Fibroblast of gingiva (primary cell): ENCODE results near the gene RAD51C.
A peak's percentile ranks its signal among the peaks of the same experiment; 100 is the strongest.
"Not testable (repeated sequence)": the region's sequence is repeated elsewhere in the genome, so short reads cannot be mapped to it uniquely, and the experiment has no call there.

ENCODE experiments used
- DNase-seq: peaks from one replicate; pipeline ENCODE4 v3.0.0-alpha.2; 2011; ENCODE audit warnings: low read depth

Gene RAD51C

GRCh38 chr17:58741121-58741625 is 48.8 kb downstream of the RAD51C start:
- peak; percentile 45 for DNase-seq

- DNase-seq, result no peak
Observed at GRCh38 chr17:58747674-58748073, 55.3 kb downstream of the RAD51C start.

- not testable (repeated sequence) for DNase-seq
Observed at GRCh38 chr17:58749627-58750026, 57.2 kb downstream of the RAD51C start.

- DNase-seq, result no peak
Observed at GRCh38 chr17:58753026-58753425, 60.6 kb downstream of the RAD51C start.

- DNase-seq, result no peak
Observed at GRCh38 chr17:58755269-58755576, 62.8 kb downstream of the RAD51C start.

- peak; percentile 15 for DNase-seq
Observed at GRCh38 chr17:58755577-58756245, 63.3 kb downstream of the RAD51C start, which contains the start of gene PPM1E. PPM1E (plus strand) TSS chr17:58755854.

GRCh38 chr17:58756246-58757161 is 64.1 kb downstream of the RAD51C start:
- DNase-seq, result no peak

GRCh38 chr17:58757162-58757613 is 64.8 kb downstream of the RAD51C start:
- DNase-seq, result no peak

- no peak for DNase-seq
Observed at GRCh38 chr17:58758890-58759289, 66.5 kb downstream of the RAD51C start.

GRCh38 chr17:58759522-58759921 is 67.1 kb downstream of the RAD51C start:
- DNase-seq, result no peak

GRCh38 chr17:58760248-58760647 is 67.8 kb downstream of the RAD51C start:
- no peak for DNase-seq

GRCh38 chr17:58763263-58763662 is 70.9 kb downstream of the RAD51C start:
- no peak for DNase-seq

GRCh38 chr17:58764373-58764772 is 72.0 kb downstream of the RAD51C start:
- DNase-seq, result no peak

- DNase-seq, result not testable (repeated sequence)
Observed at GRCh38 chr17:58778482-58778881, 86.1 kb downstream of the RAD51C start.

GRCh38 chr17:58779446-58779845 is 87.0 kb downstream of the RAD51C start:
- no peak for DNase-seq

GRCh38 chr17:58783380-58783779 is 91.0 kb downstream of the RAD51C start:
- DNase-seq, result no peak

GRCh38 chr17:58785097-58785496 is 92.7 kb downstream of the RAD51C start:
- no peak for DNase-seq
